Measurements from ENCODE around the gene CRELD1. TPM values are rescaled to one million over a fixed set of nuclear protein-coding genes. Genes with fewer than 3 reads are reported as not detected.
A peak's percentile ranks its signal among the peaks of the same experiment; 100 is the strongest.

Gene CRELD1
- total and polyA plus RNA-seq, 9 of the 15 experiments (the other 6 are each of a cell fraction or from before 2014, with no cell fraction given), result 3.3 to 25.8 (median 16.5) TPM

GRCh38 chr3:9933561-9934234 is at the start of gene CRELD1 (continued):
- no peak for TF ChIP-seq ZNF318 (IDR thresholded peaks at IDR 0.05; ENCODE audit: borderline replicate concordance in 1 of 2, low read depth in 1 of 2)
- TF ChIP-seq SMARCA4 (IDR thresholded peaks at IDR 0.05), result peak; percentile 15; the same call in 1 of the 2 replicates
- peak in 2 of 3 experiments; percentile 24 for TF ChIP-seq YY1 (IDR thresholded peaks at IDR 0.05; ENCODE audit: borderline replicate concordance in 1 of 3, control insufficient read depth in 1 of 3, extremely low read depth in 1 of 3, insufficient read depth in 3 of 3, insufficient read length in 1 of 3, insufficient replicate concordance in 2 of 3, low read depth in 1 of 3, low read length in 2 of 3)
- no peak for TF ChIP-seq ETV6 (IDR thresholded peaks at IDR 0.05; ENCODE audit: borderline replicate concordance in 1 of 2, low read depth in 2 of 2, low read length in 1 of 2)
- peak; percentile 1; the same call in 1 of the 2 replicates for TF ChIP-seq ETV6 (CRISPR knock-in tag; IDR thresholded peaks at IDR 0.05; ENCODE audit: borderline replicate concordance)
- TF ChIP-seq ESRRA (IDR thresholded peaks at IDR 0.05; ENCODE audit: borderline replicate concordance, low read depth), result no peak
- peak; percentile 82 for TF ChIP-seq ZBTB12 (CRISPR knock-in tag; IDR thresholded peaks at IDR 0.05)
- TF ChIP-seq KLF16 (IDR thresholded peaks at IDR 0.05), result no peak
- peak; percentile 39; the same call in 1 of the 2 replicates for TF ChIP-seq ELF2 (CRISPR knock-in tag; IDR thresholded peaks at IDR 0.05)
- TF ChIP-seq ZKSCAN3 (CRISPR knock-in tag; IDR thresholded peaks at IDR 0.05), result no peak
- no peak for TF ChIP-seq THRAP3 (IDR thresholded peaks at IDR 0.05; ENCODE audit: borderline replicate concordance)
- no peak for TF ChIP-seq MLLT1 (IDR thresholded peaks at IDR 0.05)
- no peak for TF ChIP-seq DEAF1 (CRISPR knock-in tag; IDR thresholded peaks at IDR 0.05)
- TF ChIP-seq ZNF589 (CRISPR knock-in tag; IDR thresholded peaks at IDR 0.05; ENCODE audit: low read depth), result peak; percentile 57; the same call in 1 of the 2 replicates
